Type B pancreatic cell (in vitro differentiated cells): ENCODE results near the gene MYOD1. TPM values are rescaled to one million over a fixed set of nuclear protein-coding genes. Genes with fewer than 3 reads are reported as not detected.

Experiments
- DNase-seq: peaks from one replicate; pipeline ENCODE4 v3.0.0; 2021; ENCODE audit warnings: mixed read lengths; ENCODE audit not compliant: unreplicated experiment; ENCODE audit errors: extremely low spot score
- H3K27ac Mint-ChIP-seq: 2 replicates; pipeline ENCODE4 v1.8.0; 2021; ENCODE audit warnings: mild to moderate bottlenecking, mixed read lengths
- H3K27me3 Mint-ChIP-seq: 2 replicates; pipeline ENCODE4 v1.8.0; 2021; ENCODE audit warnings: mixed read lengths
- H3K36me3 Mint-ChIP-seq: 2 replicates; pipeline ENCODE4 v1.8.0; 2021; ENCODE audit warnings: mixed read lengths
- H3K4me1 Mint-ChIP-seq: one replicate; pipeline ENCODE4 v1.8.0; 2021; ENCODE audit warnings: mixed read lengths; ENCODE audit not compliant: unreplicated experiment
- H3K4me3 Mint-ChIP-seq: 2 replicates; pipeline ENCODE4 v1.8.0; 2021; ENCODE audit warnings: mild to moderate bottlenecking, mixed read lengths
- H3K9me3 Mint-ChIP-seq: 2 replicates; pipeline ENCODE4 v1.8.0; 2021; ENCODE audit warnings: mixed read lengths
- total RNA-seq: library from RNA; stranded (reverse); gene quantifications from 2 replicates; pipeline ENCODE4 v1.2.1, GENCODE V29; 2021; ENCODE audit warnings: low replicate concordance
- TF ChIP-seq, protein P1 (sequence below): fragments of 200-600 bp; sonication (generic); conservative IDR thresholded peaks from 2 replicates; pipeline ENCODE4 v1.5.0; 2021; ENCODE audit warnings: antibody characterized with exemption, mild to moderate bottlenecking

Gene MYOD1
- total RNA-seq, 1 donor from 2014 or later: 3.6 TPM

DNA sequence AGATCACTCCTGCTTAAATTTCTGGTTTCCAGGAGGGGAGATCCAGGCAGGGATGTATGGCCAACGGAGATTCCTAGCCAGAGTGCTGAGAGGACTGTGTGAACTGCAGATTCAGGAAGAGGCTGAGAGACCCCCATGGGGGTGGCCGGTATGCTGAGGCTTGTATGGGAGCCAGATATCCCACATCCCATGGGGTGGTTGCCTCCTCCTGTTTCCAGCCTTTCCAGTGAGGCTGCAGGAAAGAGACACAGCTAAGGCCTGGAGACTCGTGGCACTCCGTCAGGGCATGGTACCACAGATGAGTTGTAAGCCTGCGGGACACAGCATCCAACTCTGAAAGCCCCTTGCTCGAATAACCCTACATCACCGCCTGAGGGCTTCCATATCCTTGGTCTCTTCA, 1.4 kb upstream of the MYOD1 start:
- Mint-ChIP-seq H3K4me3 (no peak overlapping the region), H3K27me3 (peaks cover 39% of the 10 kb centered on the region), H3K27ac (no peak overlapping the region), H3K36me3 (no peaks in the 10 kb centered on the region), H3K9me3 (no peaks in the 10 kb centered on the region), H3K4me1 (no peaks in the 10 kb centered on the region)
- TF ChIP-seq, protein P1, sequence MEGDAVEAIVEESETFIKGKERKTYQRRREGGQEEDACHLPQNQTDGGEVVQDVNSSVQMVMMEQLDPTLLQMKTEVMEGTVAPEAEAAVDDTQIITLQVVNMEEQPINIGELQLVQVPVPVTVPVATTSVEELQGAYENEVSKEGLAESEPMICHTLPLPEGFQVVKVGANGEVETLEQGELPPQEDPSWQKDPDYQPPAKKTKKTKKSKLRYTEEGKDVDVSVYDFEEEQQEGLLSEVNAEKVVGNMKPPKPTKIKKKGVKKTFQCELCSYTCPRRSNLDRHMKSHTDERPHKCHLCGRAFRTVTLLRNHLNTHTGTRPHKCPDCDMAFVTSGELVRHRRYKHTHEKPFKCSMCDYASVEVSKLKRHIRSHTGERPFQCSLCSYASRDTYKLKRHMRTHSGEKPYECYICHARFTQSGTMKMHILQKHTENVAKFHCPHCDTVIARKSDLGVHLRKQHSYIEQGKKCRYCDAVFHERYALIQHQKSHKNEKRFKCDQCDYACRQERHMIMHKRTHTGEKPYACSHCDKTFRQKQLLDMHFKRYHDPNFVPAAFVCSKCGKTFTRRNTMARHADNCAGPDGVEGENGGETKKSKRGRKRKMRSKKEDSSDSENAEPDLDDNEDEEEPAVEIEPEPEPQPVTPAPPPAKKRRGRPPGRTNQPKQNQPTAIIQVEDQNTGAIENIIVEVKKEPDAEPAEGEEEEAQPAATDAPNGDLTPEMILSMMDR: no peak
- DNase-seq: no peak

DNA sequence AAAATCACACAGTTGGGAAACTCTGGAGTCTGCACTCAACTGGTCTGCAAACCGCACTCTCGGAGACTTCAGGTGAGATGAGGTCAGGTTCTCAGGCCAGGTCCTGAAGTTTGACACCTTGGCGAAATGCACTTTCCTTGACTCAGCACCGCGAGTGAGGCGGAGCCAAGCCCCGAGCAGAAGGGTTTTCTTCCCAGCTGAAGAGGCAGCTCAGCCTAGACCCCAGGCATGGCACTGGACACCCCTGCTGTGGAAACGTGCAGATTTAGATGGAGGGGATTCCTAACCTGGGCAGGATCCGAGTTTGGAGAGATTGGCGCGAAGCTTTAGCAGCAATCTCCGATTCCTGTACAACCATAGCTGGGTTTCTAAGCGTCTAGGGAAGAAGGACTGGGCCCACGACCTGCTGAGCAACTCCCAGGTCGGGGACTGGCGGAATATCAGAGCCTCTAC, 835 bp upstream of the MYOD1 start:
- TF ChIP-seq, protein P1: no peak
- Mint-ChIP-seq H3K4me3 (no peak overlapping the region), H3K27ac (no peak overlapping the region), H3K4me1 (no peaks in the 10 kb centered on the region), H3K9me3 (no peaks in the 10 kb centered on the region), H3K36me3 (no peaks in the 10 kb centered on the region), H3K27me3 (peaks cover 39% of the 10 kb centered on the region)
- no peak for DNase-seq

- no peaks in the 10 kb centered on the region for H3K9me3 Mint-ChIP-seq
- no peak for DNase-seq
- H3K36me3 Mint-ChIP-seq: no peaks in the 10 kb centered on the region
- H3K27ac Mint-ChIP-seq: no peak overlapping the region
- H3K27me3 Mint-ChIP-seq: peaks cover 49% of the 10 kb centered on the region
- H3K4me3 Mint-ChIP-seq: peak overlapping the region; percentile 22
- TF ChIP-seq, protein P1: peak; percentile 56
- no peaks in the 10 kb centered on the region for H3K4me1 Mint-ChIP-seq
Measured at GRCh38 chr11:17719938-17720795, 796 bp downstream of the MYOD1 start.

DNA sequence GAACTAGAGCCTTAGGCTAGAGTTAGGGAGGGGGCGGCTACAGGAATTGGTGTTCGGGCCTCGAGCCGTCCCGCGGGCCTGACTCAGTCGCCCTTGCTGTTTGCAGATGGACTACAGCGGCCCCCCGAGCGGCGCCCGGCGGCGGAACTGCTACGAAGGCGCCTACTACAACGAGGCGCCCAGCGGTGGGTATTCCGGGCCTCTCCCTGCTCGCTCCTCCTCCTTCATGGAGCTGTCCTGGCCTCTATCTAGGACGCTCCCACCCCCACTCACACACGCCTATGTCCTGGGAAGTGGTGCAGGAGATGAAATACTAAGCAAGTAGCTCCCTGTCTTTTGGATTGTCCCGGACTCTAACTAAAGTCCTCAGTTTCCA, 1.4 kb downstream of the MYOD1 start:
- H3K4me1 Mint-ChIP-seq: no peaks in the 10 kb centered on the region
- DNase-seq: no peak
- peaks cover 54% of the 10 kb centered on the region for H3K27me3 Mint-ChIP-seq
- peak overlapping the region; percentile 37 for H3K4me3 Mint-ChIP-seq
- TF ChIP-seq, protein P1: no peak
- no peaks in the 10 kb centered on the region for H3K36me3 Mint-ChIP-seq
- no peaks in the 10 kb centered on the region for H3K9me3 Mint-ChIP-seq
- no peak overlapping the region for H3K27ac Mint-ChIP-seq

GRCh38 chr11:17721242-17721999, 2.0 kb downstream of the MYOD1 start:
- TF ChIP-seq, protein P1: no peak
- no peaks in the 10 kb centered on the region for H3K9me3 Mint-ChIP-seq
- H3K4me3 Mint-ChIP-seq: peak overlapping the region; percentile 37
- H3K4me1 Mint-ChIP-seq: no peaks in the 10 kb centered on the region
- H3K27me3 Mint-ChIP-seq: peaks cover 56% of the 10 kb centered on the region
- no peak overlapping the region for H3K27ac Mint-ChIP-seq
- no peak for DNase-seq
- H3K36me3 Mint-ChIP-seq: no peaks in the 10 kb centered on the region
